DND-41 (cell line): ENCODE results near the gene ERBB4.

Source experiments
- ATAC-seq: fragments of 200-7000 bp; cut with Tn5 transposase; 3 replicates; pipeline ENCODE4 v1.9.1; 2021; ENCODE audit warnings: low read depth; ENCODE audit not compliant: insufficient read depth
- DNase-seq: peaks from one replicate; pipeline ENCODE4 v3.0.0-alpha.2; 2020
- H2AFZ ChIP-seq: 2 replicates; pipeline ENCODE4 v1.6.0; 2012; ENCODE audit warnings: low read depth, low read length
- H3K27ac ChIP-seq: 2 replicates; pipeline ENCODE4 v1.5.1; 2012; ENCODE audit warnings: low read length, inconsistent platforms
- H3K27me3 ChIP-seq: fragments of 200-600 bp; sonication (generic); 2 replicates; pipeline ENCODE4 v1.6.0; 2012; ENCODE audit warnings: low read length, mild to moderate bottlenecking, inconsistent platforms; ENCODE audit not compliant: insufficient read depth, poor library complexity
- H3K36me3 ChIP-seq: 2 replicates; pipeline ENCODE4 v1.5.1; 2012; ENCODE audit warnings: low read length, inconsistent platforms; ENCODE audit not compliant: insufficient read depth
- H3K4me1 ChIP-seq: 2 replicates; pipeline ENCODE4 v1.5.1; 2012; ENCODE audit warnings: mild to moderate bottlenecking, low read length; ENCODE audit not compliant: insufficient read depth
- H3K4me2 ChIP-seq: 2 replicates; pipeline ENCODE4 v1.6.0; 2012; ENCODE audit warnings: mild to moderate bottlenecking, moderate library complexity, low read length, inconsistent platforms; ENCODE audit not compliant: insufficient read depth
- H3K4me3 ChIP-seq, 2 experiments: fragments of 200-600 bp in 1 of 2; shearing (Covaris generic) in 1 of 2; 2 replicates each; pipeline ENCODE4 v1.5.1; 2012 to 2016; ENCODE audit warnings: inconsistent platforms in 2 of 2, low read length in 2 of 2, mild to moderate bottlenecking in 2 of 2, low read depth in 1 of 2, moderate library complexity in 1 of 2
- H3K79me2 ChIP-seq: 2 replicates; pipeline ENCODE4 v1.6.0; 2012; ENCODE audit warnings: low read length, inconsistent platforms; ENCODE audit not compliant: insufficient read depth
- H3K9ac ChIP-seq: 2 replicates; pipeline ENCODE4 v1.6.0; 2012; ENCODE audit warnings: low read depth, mild to moderate bottlenecking, inconsistent platforms, low read length, moderate library complexity
- H3K9me3 ChIP-seq: 2 replicates; pipeline ENCODE4 v1.5.1; 2012; ENCODE audit warnings: low read length, moderate library complexity, mild to moderate bottlenecking, inconsistent platforms; ENCODE audit not compliant: insufficient read depth, severe bottlenecking
- H4K20me1 ChIP-seq: 2 replicates; pipeline ENCODE4 v1.6.0; 2012; ENCODE audit warnings: low read length; ENCODE audit not compliant: insufficient read depth
- CTCF ChIP-seq: IDR thresholded peaks from 2 replicates; pipeline ENCODE4 v1.5.1; 2012; ENCODE audit warnings: borderline replicate concordance, low read length, moderate library complexity, mild to moderate bottlenecking; ENCODE audit not compliant: poor library complexity, severe bottlenecking; ENCODE audit errors: extremely low read depth
- EZH2 ChIP-seq: IDR thresholded peaks from 3 replicates; pipeline ENCODE4 v1.6.1; 2012; ENCODE audit warnings: borderline replicate concordance, low read depth, mild to moderate bottlenecking, moderate library complexity, low read length, inconsistent platforms; ENCODE audit not compliant: severe bottlenecking

Gene ERBB4

GRCh38 chr2:211835695-211836094 lies 702.9 kb downstream of the ERBB4 start:
- no peaks in the 10 kb centered on the region for H3K9me3 ChIP-seq
- TF ChIP-seq CTCF (no peak), EZH2 (no peak)
- H3K27ac ChIP-seq = no peak overlapping the region
- no peaks in the 10 kb centered on the region for H4K20me1 ChIP-seq
- no peak overlapping the region for H3K9ac ChIP-seq
- H3K4me1 ChIP-seq = no peaks in the 10 kb centered on the region
- H2AFZ ChIP-seq = no peak overlapping the region
- H3K79me2 ChIP-seq = no peaks in the 10 kb centered on the region
- no peaks in the 10 kb centered on the region for H3K36me3 ChIP-seq
- ATAC-seq (no peak), DNase-seq (no peak)
- no peak overlapping the region for H3K4me2 ChIP-seq
- no peak overlapping the region for H3K4me3 ChIP-seq
- H3K27me3 ChIP-seq = no peaks in the 10 kb centered on the region

GRCh38 chr2:211833582-211834279 lies 704.9 kb downstream of the ERBB4 start:
- H4K20me1 ChIP-seq = no peaks in the 10 kb centered on the region
- H3K4me2 ChIP-seq = no peak overlapping the region
- H3K27me3 ChIP-seq = no peaks in the 10 kb centered on the region
- no peaks in the 10 kb centered on the region for H3K4me1 ChIP-seq
- H3K36me3 ChIP-seq = no peaks in the 10 kb centered on the region
- no peak for ATAC-seq
- TF ChIP-seq EZH2 (no peak), CTCF (no peak)
- no peak overlapping the region for H3K27ac ChIP-seq
- no peaks in the 10 kb centered on the region for H3K79me2 ChIP-seq
- DNase-seq = no peak
- H3K4me3 ChIP-seq = no peak overlapping the region
- no peak overlapping the region for H3K9ac ChIP-seq
- H3K9me3 ChIP-seq = no peaks in the 10 kb centered on the region
- no peak overlapping the region for H2AFZ ChIP-seq

GRCh38 chr2:211829725-211830124 lies 708.9 kb downstream of the ERBB4 start:
- DNase-seq (no peak), ATAC-seq (no peak)
- Histone ChIP-seq H3K36me3 (no peaks in the 10 kb centered on the region), H3K27ac (no peak overlapping the region), H3K4me3 (no peak overlapping the region), H3K9ac (no peak overlapping the region), H3K79me2 (no peaks in the 10 kb centered on the region), H3K27me3 (no peaks in the 10 kb centered on the region), H3K4me2 (no peak overlapping the region), H3K9me3 (no peaks in the 10 kb centered on the region), H3K4me1 (no peaks in the 10 kb centered on the region), H2AFZ (no peak overlapping the region), H4K20me1 (no peaks in the 10 kb centered on the region)
- no peak for TF ChIP-seq CTCF
- no peak for TF ChIP-seq EZH2
